Fibroblast of lung (primary cell): Measurements from ENCODE around the gene CPEB4. TPM values are rescaled to one million over a fixed set of nuclear protein-coding genes. Genes with fewer than 3 reads are reported as not detected.

Experiments used
- DNase-seq, 2 donors: peaks; one replicate each; pipeline versions ENCODE4 v3.0.0 to v3.0.0-alpha.2; 2010; ENCODE audit warnings: low read depth in 2 of 2
- H2AFZ ChIP-seq: 2 replicates; pipeline ENCODE4 v1.5.1; 2012; ENCODE audit warnings: low read length, control low read depth, inconsistent platforms
- H3K27ac ChIP-seq: 2 replicates; pipeline ENCODE4 v1.5.1; 2011; ENCODE audit warnings: low read length, control low read depth; ENCODE audit not compliant: insufficient read depth
- H3K27me3 ChIP-seq: 2 replicates; pipeline ENCODE4 v1.5.1; 2011; ENCODE audit warnings: mild to moderate bottlenecking, low read length; ENCODE audit not compliant: control insufficient read depth, insufficient read depth
- H3K36me3 ChIP-seq: 2 replicates; pipeline ENCODE4 v1.5.1; 2011; ENCODE audit warnings: low read length; ENCODE audit not compliant: control insufficient read depth, insufficient read depth
- H3K4me1 ChIP-seq: 2 replicates; pipeline ENCODE4 v1.5.1; 2011; ENCODE audit warnings: low read length; ENCODE audit not compliant: control insufficient read depth, insufficient read depth; ENCODE audit errors: extremely low read depth
- H3K4me2 ChIP-seq: 2 replicates; pipeline ENCODE4 v1.5.1; 2011; ENCODE audit warnings: low read length, control low read depth; ENCODE audit not compliant: insufficient read depth; ENCODE audit errors: extremely low read depth
- H3K4me3 ChIP-seq, 4 experiments: fragments of 200-600 bp in 1 of 4; sonication (generic) in 1 of 4; replicated peaks in 1 of 4; 2 replicates each; pipeline ENCODE4 v1.5.1; 2011 to 2016; ENCODE audit warnings: low read length in 4 of 4, low read depth in 3 of 4, mild to moderate bottlenecking in 3 of 4, control low read depth in 2 of 4, inconsistent platforms in 1 of 4, mixed read lengths in 1 of 4; ENCODE audit not compliant: insufficient read depth in 1 of 4; ENCODE audit errors: control extremely low read depth in 1 of 4
- H3K79me2 ChIP-seq: 2 replicates; pipeline ENCODE4 v1.5.1; 2012; ENCODE audit warnings: mild to moderate bottlenecking, low read length, inconsistent platforms; ENCODE audit not compliant: control insufficient read depth, insufficient read depth
- H3K9ac ChIP-seq: 2 replicates; pipeline ENCODE4 v1.5.1; 2011; ENCODE audit warnings: mild to moderate bottlenecking, low read length, control low read depth; ENCODE audit not compliant: insufficient read depth
- H3K9me3 ChIP-seq: 2 replicates; pipeline ENCODE4 v1.5.1; 2012; ENCODE audit warnings: low read depth, low read length; ENCODE audit not compliant: control insufficient read depth, insufficient read depth
- H4K20me1 ChIP-seq: 2 replicates; pipeline ENCODE4 v1.5.1; 2011; ENCODE audit warnings: low read length; ENCODE audit not compliant: control insufficient read depth, insufficient read depth; ENCODE audit errors: extremely low read depth
- CTCF ChIP-seq, 2 donors: IDR thresholded peaks in 1 of 2; conservative IDR thresholded peaks in 1 of 2; 1 replicate in 1 of 2; 2 replicates in 1 of 2; pipeline ENCODE4 v1.5.1; 2011 to 2012; ENCODE audit warnings: low read length in 2 of 2, control low read depth in 1 of 2, inconsistent platforms in 1 of 2, low read depth in 1 of 2, mild to moderate bottlenecking in 1 of 2
- EZH2 ChIP-seq: IDR thresholded peaks from 2 replicates; pipeline ENCODE4 v1.5.1; 2012; ENCODE audit warnings: low read length, control low read depth, mild to moderate bottlenecking; ENCODE audit errors: missing control alignments
- polyA minus RNA-seq: library from RNA; depleted of rRNA, polyadenylated mRNA; stranded (reverse); fragments of >200 nt; gene quantifications from 2 replicates; pipeline ENCODE4 v1.2.3, GENCODE V29; 2011; ENCODE audit warnings: low replicate concordance
- polyA plus RNA-seq, 2 donors: library from polyadenylated mRNA; depleted of rRNA in 1 of 2; stranded (reverse) in 1 of 2; unstranded in 1 of 2; fragments of >200 nt; gene quantifications; 2 replicates each; pipeline ENCODE4 v1.2.1, GENCODE V29; 2011 to 2012; ENCODE audit warnings: missing spikeins in 1 of 2
- total RNA-seq: library from RNA; depleted of rRNA; stranded (reverse); fragments of >200 nt; gene quantifications from 2 replicates; pipeline ENCODE4 v1.2.1, GENCODE V29; 2014

The CPEB4 gene
- total RNA-seq (17.2 and 23.6 TPM in 2 replicates), polyA plus RNA-seq (13.4 and 19.9 TPM in 2 replicates), polyA minus RNA-seq (11.0 and 16.5 TPM in 2 replicates)
- polyA plus RNA-seq (2012): 6.4 and 8.8 TPM in 2 replicates

GRCh38 chr5:173887610-173888472, at the start of gene CPEB4:
Gene CPEB4, plus strand, starts transcription at chr5:173888349. Its CDS starts 1,385 bp downstream, at chr5:173889734.
- Histone ChIP-seq H3K4me1 (peaks cover 3% of the 10 kb centered on the region), H3K4me2 (peak within 1 kb of the TSS; percentile 88), H3K4me3 (peak within 1 kb of the TSS; percentile 64 to 91 (median 81)), H3K27me3 (no peaks in the 10 kb centered on the region), H3K36me3 (no peaks in the 10 kb centered on the region), H3K27ac (peak within 1 kb of the TSS; percentile 98), H3K79me2 (peaks cover 29% of the 10 kb centered on the region), H2AFZ (peak within 1 kb of the TSS; percentile 100), H3K9ac (peak within 1 kb of the TSS; percentile 82), H4K20me1 (no peaks in the 10 kb centered on the region), H3K9me3 (no peaks in the 10 kb centered on the region)
- TF ChIP-seq CTCF (conservative IDR thresholded peaks at IDR 0.05 in 1 of 2, IDR thresholded peaks at IDR 0.05 in 1 of 2; ENCODE audit: low read depth in 1 of 2, low read length in 2 of 2): no peak
- TF ChIP-seq EZH2: no peak
- peak; percentile 99 for DNase-seq

- Histone ChIP-seq H3K4me1 (no peaks in the 10 kb centered on the region), H3K9me3 (no peaks in the 10 kb centered on the region), H3K27me3 (no peaks in the 10 kb centered on the region), H2AFZ (no peak overlapping the region), H3K36me3 (no peaks in the 10 kb centered on the region), H4K20me1 (no peaks in the 10 kb centered on the region), H3K4me2 (no peak overlapping the region), H3K27ac (no peak overlapping the region), H3K4me3 (no peak overlapping the region), H3K79me2 (no peaks in the 10 kb centered on the region), H3K9ac (no peak overlapping the region)
- no peak for DNase-seq
- TF ChIP-seq EZH2: no peak
- no peak for TF ChIP-seq CTCF (conservative IDR thresholded peaks at IDR 0.05 in 1 of 2, IDR thresholded peaks at IDR 0.05 in 1 of 2; ENCODE audit: low read depth in 1 of 2, low read length in 2 of 2)
Measured at GRCh38 chr5:173839117-173839713, 48.9 kb upstream of the CPEB4 start.
